ENCODE results near the gene NEMP1.
A peak's percentile ranks its signal among the peaks of the same experiment; 100 is the strongest.
"Not testable (repeated sequence)": the region's sequence is repeated elsewhere in the genome, so short reads cannot be mapped to it uniquely, and the experiment has no call there.

NEMP1 gene

DNA sequence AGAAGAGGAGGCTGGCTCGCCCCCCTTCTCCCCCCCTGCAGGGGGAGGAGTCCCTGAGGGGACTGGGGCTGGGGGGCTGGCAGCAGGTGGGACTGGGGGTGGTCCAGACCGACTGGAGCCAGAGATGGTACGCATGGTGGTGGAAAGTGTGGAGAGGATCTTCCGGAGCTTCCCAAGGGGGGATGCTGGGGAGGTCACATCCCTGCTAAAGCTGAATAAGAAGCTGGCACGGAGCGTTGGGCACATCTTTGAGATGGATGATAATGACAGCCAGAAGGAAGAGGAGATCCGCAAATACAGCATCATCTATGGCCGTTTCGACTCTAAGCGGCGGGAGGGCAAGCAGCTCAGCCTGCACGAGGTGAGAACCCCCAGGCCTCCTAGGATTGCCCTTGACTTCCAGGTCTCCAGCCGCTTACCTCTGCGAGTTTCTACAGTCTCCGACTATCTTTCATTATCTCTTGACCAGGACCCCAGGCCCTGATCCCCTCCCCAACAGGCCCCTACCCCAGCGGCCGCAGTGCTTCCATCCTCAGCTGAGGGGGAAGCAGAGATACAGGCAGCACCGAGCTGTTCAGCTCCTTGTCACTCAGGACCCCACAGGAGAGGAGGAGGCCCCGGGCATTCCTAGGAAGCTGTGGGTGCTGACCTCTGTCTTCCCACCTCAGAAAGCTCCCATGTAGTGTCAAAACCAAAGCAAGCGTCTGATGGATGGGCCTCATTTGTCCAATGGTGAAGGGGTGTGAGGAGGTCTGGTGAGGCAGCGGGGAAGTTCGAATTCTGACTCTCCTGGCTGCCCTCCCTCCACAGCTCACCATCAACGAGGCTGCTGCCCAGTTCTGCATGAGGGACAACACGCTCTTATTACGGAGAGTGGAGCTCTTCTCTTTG, 13.3 kb upstream of the NEMP1 start:
- DNase-seq (ENCODE audit: low read depth), result no peak

DNA sequence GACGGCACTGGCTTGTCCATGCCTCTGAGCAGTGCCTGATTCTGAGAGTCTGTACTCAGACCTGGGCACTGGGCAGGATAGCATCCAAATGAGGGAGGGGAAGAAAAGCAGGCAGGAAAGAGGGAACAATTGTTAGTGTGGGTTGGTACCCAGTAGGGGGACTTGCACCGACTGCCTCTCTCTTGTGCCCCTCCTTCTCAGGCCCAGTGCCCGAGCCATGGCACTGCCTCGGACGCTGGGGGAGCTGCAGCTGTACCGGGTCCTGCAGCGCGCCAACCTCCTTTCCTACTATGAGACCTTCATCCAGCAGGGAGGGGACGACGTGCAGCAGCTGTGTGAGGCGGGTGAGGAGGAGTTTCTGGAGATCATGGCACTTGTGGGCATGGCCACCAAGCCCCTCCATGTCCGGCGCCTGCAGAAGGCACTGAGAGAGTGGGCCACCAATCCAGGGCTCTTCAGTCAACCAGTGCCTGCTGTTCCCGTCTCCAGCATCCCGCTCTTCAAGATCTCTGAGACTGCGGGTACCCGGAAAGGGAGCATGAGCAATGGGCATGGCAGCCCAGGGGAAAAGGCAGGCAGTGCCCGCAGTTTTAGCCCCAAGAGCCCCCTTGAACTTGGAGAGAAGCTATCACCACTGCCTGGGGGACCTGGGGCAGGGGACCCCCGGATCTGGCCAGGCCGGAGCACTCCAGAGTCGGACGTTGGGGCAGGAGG, 12.5 kb upstream of the NEMP1 start:
- peak; percentile 45 for DNase-seq (ENCODE audit: low read depth)

DNA sequence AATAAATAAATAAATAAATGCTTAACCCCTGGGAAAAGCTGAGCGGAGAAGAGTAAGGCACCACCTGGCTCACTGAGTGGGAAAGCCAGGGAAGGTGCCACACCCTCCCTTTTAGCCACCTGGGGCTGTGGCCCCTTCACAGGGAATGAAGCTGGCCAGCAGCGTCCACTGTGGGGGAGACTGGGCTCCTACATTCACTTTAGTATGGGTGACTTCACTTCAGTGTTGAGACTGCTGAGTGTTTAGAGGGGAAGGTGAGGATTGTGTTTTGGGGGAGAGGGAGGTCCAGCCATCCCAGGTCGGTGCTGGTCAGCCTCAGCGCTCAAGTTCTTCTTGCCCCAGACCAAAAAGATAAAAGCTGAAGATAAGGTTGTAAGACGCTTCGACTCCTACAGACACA, 11.9 kb upstream of the NEMP1 start:
- DNase-seq (ENCODE audit: low read depth), result no peak

DNA sequence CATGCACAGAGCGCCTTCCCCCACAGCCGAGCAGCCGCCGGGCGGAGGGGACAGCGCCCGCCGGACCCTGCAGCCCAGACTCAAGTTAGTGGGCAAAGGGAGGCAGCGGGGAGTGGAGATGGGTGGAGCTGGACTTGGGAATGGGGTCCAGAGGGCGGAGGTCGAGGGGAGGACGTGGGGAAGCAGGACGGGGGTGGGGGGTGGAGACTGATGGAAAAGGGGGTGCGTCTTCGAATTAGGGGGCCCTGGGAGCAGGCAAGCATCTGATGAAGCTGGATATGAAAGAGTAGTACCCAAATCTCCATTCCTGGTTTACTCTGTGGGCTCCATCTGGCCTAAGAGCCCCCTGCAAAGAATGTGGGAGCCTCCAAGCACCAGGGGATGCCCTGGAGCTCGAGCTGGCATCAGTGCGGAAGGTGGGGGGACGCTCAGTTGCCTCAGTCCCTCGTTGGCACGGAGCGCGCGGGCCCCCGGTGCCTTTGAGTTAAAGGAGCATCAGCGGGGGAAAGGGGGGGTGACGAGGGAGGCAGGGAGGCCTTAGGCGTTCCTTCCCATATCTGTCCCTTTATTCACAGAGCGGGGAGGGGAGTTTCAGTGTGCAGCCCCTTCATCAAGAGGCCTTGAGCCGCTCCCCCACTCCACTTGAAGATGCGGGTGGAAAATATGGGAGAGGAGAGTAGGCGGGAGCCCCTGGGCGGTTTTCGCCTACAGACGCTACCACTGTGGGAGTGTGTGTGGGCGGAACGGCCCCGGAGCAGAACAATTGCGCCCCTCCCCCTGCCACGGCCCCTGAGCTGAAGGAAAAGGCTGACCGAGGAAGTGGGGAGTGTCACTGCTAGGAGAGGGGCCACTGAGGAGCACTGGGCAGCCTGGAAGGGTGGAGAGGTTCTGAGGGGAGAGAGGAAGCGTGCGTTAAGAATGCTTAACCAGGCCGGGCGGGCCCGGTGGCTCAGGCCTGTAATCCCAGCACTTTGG, 11.0 kb upstream of the NEMP1 start:
- peak; percentile 82 for DNase-seq (ENCODE audit: low read depth)

DNA sequence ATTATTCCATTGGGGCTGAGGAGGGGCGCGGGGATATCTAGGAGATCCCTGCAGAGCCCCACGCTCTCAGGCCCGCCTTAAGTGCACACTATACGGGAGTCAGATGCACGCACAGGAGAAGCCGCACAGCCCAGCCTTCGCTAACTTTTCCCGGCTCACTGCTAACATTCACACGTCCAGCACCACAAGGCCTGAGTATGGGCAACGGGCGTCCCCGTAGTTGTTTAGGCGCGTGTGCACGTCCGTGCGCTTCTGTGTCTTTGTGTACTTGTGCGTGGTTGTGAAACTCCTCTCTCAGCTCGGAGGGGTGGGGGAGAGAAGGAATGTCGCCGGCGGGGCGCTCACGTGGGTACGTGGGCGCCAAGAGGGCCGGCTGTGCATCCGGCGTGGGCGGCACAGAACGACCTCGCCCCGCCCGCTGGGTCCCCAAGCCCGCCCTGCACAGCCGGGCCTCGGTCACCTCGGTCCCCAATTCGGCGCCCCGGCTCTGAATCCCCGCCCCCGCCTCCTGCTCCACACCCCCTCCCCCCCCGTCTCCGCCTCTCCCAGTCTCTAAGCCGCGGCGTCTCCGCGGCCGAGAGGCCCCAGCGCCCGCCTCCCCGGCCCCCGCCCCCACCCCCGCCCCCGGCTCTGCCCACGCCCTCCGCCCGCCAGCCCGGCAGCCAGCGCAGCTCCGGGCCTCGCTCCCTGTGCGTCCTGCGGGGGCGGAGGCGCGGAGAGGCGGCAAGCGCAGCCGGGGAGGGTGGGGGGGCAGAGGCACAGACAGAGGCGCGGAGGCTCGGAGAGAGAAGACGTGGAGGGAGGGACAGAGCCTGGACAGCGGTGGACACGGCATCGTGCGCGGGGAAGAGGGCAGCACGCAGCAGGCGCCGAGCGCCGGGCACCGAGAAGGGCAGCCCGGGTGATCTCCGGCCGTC, 10.0 kb upstream of the NEMP1 start, which contains the start of gene NAB2:
Gene NAB2 (plus strand): TSS at position 761 of the 917 bp plus-strand sequence. CDS start 158 bp downstream, outside the sequence.
- peak; percentile 97 for DNase-seq (ENCODE audit: low read depth)

DNA sequence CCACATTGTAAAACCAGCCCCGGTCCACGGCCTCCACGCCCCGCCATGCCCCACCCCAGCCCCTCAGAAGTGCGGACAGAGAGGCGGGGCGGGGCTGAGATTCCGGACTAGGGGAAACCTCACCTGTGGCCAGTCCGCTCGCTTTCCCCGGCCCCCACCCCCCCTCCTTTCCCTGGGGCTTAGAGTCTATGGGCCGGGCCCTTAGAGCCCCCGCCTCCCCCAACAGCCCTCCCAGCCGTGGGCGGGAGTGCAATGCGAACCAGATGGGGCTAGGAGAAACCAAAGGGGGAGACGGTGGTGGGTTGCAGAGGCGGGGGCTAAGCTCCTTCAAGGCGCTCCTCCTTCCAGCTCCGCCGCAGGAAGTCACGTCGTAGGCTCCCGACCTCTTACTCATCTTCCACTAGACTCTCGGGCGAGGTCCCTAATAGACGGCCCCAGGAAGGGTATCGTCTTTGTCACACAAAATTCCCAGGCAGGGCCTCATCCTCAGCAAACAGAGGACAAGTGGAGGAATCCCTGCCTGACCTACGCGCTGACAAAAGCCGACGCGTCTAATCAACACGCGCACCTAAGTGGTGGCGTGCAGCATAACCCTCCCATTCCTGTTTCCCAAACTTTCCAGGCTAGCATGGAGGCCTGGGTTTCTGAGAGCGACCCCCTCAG, 9.2 kb upstream of the NEMP1 start:
- peak; percentile 98 for DNase-seq (ENCODE audit: low read depth)

DNA sequence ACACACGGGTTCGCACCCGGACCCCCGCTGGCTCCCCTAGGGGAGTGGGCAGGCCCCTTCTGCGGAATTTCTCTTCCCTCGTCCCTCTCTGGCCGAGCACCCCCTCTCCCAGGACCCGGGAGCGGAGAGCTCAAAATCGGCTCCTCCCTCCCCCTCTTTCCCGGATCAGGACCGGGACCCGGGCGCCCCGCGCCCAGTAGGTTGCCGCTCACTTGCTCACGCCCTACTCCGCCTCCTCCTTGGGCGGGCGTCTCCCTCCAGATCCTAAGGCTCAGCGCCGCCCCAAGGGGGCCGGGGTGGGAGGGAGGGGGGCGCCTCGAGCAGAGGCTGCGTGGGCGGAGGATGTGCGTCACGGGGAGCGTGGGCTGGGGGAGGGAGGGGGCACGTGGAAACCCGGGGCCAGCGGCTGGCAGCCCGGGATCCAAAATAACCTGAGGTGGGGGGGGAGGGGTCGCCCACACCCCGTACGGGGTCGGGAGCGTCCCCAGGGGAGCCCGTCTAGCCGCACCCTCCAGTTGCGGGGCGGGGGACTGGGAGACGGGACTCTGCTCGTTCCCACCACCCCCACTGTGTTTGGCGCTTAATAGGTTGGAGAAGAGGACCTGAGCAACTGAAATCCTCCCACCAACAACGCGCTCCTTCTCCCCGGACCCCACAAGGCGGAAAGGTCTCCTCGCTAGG, 8.6 kb upstream of the NEMP1 start:
- DNase-seq (ENCODE audit: low read depth), result peak; percentile 90

DNA sequence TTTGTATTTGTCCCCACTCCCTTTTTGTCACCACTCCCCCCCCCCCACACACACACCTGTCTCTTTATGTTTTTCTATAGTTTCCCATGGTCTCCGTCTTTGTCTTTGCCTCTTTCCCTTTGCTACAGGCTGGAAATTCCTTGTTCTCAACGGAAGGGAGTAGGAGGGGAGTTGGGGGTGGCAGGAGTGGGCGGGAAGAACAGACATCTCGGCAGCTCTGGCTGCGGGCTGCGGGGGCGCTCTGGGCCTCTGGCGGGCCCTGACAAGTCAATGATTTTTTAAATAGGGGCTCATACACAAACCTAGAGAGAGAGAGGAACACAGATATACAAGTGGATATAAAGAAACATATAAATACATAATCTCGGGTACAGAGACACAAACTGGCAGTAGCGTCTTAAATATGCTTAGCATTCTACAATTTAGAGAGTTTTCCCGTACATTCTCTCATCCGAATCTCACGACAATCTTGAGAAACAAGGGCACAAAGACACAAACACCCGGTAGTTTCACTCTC, 8.0 kb upstream of the NEMP1 start:
- peak; percentile 81 for DNase-seq (ENCODE audit: low read depth)

DNA sequence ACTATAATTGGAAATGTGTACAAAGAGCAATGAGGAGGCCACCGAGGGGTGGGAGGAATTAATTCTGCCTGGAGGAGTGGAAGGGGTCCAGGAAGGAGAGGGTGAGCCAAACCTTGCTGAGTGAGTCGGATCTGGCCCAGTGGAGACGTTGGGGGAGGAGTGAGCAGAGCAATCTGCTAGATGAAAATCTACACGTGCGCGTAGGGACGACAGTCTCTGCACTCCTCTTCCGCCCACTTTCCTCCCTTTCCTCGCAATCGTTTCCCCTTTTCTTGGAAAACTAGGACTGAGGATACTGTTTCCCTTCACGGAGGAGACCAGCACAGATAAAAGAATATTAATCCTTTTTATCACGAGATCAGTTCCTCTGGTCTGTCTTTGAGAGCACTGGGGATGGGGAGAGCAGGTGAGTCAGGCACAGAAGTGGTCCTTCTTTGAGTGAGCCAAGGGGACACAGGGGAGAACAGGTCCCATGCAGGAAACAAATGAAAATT, 7.5 kb upstream of the NEMP1 start:
- DNase-seq (ENCODE audit: low read depth), result peak; percentile 58

DNA sequence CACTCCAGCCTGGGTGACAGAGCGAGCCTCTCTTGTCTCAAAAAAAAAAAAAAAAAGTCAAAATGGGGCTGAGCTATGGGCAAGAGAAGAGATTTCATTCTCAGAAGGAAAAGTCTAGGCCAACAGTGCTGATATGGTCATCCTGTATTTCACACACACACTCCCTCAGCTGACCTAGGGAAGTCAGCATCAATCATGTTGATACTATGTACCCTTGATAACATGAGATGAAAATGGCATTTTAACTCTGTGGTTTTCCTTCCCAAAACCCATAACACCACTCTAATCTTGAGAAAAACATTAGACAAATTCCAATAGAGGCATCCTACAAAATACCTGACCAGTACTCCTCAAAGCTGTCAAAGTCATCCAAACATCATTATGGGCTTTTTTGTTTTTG, 2.3 kb upstream of the NEMP1 start:
- DNase-seq (ENCODE audit: low read depth), result no peak

DNA sequence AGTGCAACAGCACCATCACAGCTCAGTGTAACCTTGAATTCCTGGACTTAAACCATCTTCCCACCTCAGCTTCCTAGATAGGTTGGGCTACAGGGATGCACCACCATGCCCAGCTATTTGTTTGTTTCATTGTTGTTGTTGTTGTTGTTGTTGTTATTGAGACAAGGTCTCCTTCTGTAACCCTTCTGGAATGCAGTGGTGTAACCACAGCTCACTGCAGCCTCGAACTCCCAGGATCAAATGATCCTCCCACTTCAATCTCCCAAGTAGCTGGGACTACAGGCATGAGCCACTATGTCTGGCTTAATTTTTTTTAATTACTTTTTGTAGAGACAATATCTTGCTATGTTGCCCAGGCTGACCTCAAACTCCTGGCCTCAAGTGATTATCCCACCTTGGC, 1.2 kb upstream of the NEMP1 start:
- no peak for DNase-seq (ENCODE audit: low read depth)

DNA sequence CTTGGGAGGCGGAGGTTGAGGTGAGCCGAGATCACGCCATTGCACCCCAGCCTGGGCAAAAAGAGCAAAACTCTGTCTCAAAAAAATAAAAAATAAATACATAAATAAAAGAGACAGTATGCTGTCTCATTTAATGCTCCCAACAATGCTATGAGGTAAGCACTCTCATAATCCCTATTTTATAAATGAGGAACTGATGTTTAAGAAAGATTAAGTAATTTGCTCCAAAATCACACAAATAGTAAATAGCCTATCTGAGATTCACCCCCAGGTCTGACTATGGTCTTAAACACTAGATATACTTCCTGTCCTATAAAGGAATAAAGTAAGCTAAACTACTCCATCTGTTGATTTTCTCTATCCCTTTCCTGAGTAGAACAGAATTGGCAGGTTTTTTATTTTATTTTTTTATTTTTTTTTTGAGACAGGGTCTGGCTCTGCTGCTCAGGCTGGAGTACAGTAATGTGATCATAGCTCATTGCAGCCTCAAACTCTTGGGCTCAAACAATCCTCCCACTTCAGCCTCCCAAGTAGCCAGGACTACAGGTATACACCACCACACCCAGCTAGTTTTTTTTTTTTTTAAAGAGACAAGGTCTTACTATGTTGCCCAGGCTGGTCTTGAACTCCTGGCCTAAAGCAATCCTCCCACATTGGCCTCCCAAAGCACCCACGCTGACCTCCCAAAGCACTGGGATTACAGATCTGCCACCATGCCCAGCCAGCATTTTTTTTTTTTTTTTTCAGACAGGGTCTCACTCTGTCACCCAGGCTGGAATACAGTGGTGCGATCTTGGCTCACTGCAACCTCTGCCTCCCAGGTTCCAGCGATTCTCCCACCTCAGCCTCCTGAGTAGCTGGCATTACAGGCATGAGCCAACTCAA, 4.8 kb downstream of the NEMP1 start:
- not testable (repeated sequence) for DNase-seq (ENCODE audit: low read depth)

DNA sequence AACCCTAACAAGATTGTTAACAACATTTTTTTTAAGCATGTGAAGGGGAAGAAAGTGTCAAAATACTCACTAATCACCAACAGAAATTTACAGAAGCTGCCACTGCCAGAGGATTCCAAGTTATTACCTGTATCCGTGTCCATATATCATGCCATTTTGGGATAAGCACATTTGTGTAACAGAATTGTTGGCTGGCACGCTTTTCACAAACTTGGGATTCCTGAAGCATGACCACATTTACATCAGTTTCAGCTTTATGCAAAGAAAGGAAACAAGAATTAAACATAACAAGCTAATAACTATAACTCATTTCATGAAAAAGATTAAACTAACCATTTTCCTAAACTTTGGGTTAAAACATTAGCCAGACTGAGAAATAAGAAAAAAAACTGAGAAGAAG, 5.9 kb downstream of the NEMP1 start:
- DNase-seq (ENCODE audit: low read depth), result peak; percentile 60

DNA sequence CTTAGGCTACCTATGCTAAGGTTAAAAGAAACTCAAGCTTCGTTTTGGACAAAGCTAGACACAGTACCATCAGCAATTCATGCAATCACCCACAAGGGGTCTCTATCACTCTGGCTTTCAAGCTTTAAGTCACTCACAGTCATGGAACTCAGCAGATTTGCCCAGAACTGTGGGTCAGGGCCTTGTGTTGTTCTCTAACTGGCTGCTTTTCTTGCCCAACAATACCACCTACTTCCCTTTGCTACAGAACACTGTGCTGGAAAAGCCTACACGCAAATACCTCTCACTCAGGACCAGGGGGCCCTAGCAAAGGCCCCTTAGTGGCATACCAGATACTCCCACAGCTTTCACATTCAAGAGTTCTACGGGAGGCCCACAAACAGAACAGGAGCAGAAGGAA, 9.1 kb downstream of the NEMP1 start:
- peak; percentile 84 for DNase-seq (ENCODE audit: low read depth)

DNA sequence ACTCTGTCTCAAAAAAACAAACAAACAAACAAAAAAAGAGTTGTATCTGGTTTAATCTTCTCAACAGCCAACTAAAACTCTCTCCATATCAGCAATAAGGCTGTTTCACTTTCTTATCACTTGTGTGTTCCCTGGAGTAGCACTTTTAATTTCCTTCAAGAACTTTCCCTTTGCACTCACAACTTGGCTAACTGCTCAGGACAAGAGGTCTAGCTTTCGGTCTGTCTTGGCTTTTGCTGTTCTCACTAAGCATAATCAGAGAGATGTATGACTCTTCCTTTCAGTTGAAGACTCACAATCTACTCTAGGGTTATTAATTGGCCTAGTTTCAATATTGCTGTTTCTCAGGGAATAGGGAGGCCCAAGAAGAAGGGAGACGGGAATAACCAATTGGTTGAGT, 12.3 kb downstream of the NEMP1 start:
- DNase-seq (ENCODE audit: low read depth), result no peak

DNA sequence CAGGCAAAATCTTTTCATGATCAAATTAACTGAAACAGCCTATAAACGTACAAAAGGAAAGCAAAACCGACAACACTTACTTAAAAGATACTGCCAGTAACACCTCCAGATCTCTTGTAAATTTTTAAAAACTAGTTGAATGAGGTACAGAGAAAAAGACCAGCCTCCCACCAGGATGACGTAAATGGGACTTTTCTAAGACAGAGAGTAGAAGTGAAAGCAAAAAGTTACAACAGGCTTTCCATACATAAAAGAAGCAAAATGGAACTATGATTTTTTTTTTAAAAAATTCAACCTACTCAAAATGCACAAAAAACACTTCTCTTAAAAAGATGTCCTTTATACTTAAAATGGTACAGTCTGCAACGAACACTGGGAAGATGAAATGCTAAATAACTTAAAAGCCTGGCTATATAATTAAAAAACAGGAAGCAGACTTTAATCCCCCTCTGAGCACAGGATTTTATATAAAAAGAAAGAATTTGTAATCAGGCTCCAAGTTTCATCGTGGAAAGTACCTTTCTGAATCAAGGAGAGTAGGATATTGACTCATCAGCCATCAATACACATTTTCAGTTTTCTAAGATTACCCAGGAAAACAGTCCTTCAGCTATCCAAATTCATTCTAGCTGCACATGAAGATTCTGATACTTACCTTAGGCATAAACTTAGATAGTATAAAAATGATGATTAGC, 14.5 kb downstream of the NEMP1 start:
- no peak for DNase-seq (ENCODE audit: low read depth)

DNA sequence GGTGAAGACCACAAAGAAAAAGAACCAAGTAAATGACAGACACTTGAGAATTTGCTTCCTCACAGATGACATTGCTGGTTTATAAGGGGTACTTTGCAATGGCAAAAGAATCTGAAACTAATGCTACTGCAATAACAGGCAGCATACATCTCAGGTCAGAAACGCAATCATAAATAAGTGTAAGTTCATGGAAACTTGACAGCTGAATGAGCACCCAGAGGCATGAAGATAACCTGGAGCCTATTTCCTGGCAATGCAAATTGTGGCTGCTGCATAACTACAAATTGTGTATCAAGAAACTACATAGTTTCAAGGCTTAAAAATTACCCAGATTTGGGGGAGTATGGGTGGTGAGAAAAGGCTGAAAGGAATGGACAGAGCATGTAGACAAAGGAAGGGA, 20.1 kb downstream of the NEMP1 start:
- no peak for DNase-seq (ENCODE audit: low read depth)

Data from EH (cell line).